NT2/D1 (cell line): ENCODE data around the gene LLGL1.

Experiments used
- YY1 ChIP-seq: IDR thresholded peaks from 2 replicates; pipeline ENCODE4 v1.6.1; 2011; ENCODE audit not compliant: insufficient read length, insufficient read depth
- ZNF274 ChIP-seq: IDR thresholded peaks from 2 replicates; pipeline ENCODE4 v1.6.1; 2011; ENCODE audit warnings: mild to moderate bottlenecking, low read depth, low read length

DNA sequence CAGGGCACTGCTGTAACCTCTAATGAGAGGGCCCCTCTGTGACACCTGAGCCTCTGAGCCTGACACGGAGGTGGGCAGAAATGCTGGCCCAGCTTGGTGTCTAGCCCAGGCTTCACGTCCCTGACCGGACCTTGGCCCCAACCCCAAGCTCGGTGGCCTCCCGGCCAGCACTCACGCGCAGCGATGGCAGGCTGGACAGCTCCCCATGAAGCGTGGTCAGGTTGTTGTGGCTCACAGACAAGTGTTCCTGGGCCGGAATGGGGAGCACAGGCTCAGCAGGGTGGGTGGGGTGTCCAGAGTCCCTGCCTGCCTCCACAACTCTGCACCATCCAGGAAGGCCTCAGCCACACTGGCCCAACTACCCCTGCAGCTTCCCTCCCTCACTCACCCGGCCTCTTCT lies 30.9 kb downstream of the LLGL1 start:
- TF ChIP-seq ZNF274 (no peak), YY1 (no peak)
